ENCODE measurements around the gene CLPX.
"Not testable (repeated sequence)": the region's sequence is repeated elsewhere in the genome, so short reads cannot be mapped to it uniquely, and the experiment has no call there.

Gene CLPX

DNA sequence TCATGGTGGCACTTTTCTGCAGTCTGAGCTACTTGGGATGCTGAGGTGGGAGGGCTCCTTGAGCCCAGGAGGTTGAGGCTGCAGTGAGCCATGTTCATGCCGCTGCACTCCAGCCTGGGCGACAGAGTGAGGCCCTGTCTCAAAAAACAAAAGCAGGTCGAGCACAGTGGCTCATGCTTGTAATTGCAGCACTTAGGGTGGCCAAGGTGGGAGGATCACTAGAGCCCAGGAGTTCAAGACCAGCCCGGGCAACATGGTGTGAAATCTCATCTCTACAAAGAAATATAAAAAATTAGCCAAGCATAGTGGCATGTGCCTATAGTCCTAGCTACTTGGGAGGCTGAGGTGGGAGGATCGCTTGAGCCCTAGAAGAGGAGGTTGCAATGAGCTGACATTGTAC, 80.1 kb downstream of the CLPX start:
- H3K36me3 ChIP-seq (ENCODE audit: insufficient read depth, low read length): peaks cover 3% of the 10 kb centered on the region; the same call in 1 of the 2 replicates
- TF ChIP-seq POLR2AphosphoS5 (IDR thresholded peaks at IDR 0.05; ENCODE audit: borderline replicate concordance, low read depth, low read length): no peak
- TF ChIP-seq EZH2 (IDR thresholded peaks at IDR 0.05): no peak
- TF ChIP-seq FOXP2 (optimal IDR thresholded peaks at IDR 0.05; ENCODE audit: control extremely low read depth, extremely low read length, insufficient read depth): no peak
- no peak for DNase-seq (ENCODE audit: low read depth, low spot score)
- no peak overlapping the region for H3K27ac ChIP-seq
- no peak overlapping the region for H3K4me3 ChIP-seq
- H3K9me3 ChIP-seq (ENCODE audit: low read depth, low read length): no peaks in the 10 kb centered on the region
- no peak overlapping the region for H3K9ac ChIP-seq (ENCODE audit: insufficient read length)

DNA sequence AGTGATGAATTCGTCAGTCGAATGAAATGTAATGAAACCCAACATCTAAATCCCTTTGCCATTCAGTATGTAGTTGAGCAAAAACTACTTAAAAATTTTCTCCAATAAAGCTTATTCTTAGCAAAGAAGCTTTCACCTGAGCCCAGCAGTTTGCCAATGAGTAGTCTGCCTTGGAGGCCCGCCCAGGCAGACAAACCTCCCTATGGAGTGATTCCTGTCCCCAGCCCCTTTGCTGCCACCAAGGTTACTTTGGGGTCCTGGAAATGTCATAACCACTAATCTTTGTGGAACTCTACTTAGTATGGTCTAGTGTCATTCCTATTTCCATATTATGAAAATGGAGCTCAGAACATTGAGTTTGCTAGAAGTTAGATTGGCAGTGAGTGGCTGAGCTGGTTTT, 82.2 kb downstream of the CLPX start:
- Histone ChIP-seq H3K9ac (ENCODE audit: insufficient read length) (no peak overlapping the region), H3K27ac (no peak overlapping the region), H3K9me3 (ENCODE audit: low read depth, low read length) (no peaks in the 10 kb centered on the region), H3K4me3 (no peak overlapping the region), H3K36me3 (ENCODE audit: insufficient read depth, low read length) (peaks cover 10% of the 10 kb centered on the region; the same call in 1 of the 2 replicates)
- TF ChIP-seq FOXP2 (optimal IDR thresholded peaks at IDR 0.05; ENCODE audit: control extremely low read depth, extremely low read length, insufficient read depth): no peak
- no peak for TF ChIP-seq POLR2AphosphoS5 (IDR thresholded peaks at IDR 0.05; ENCODE audit: borderline replicate concordance, low read depth, low read length)
- no peak for TF ChIP-seq EZH2 (IDR thresholded peaks at IDR 0.05)
- DNase-seq (ENCODE audit: low read depth, low spot score): no peak

DNA sequence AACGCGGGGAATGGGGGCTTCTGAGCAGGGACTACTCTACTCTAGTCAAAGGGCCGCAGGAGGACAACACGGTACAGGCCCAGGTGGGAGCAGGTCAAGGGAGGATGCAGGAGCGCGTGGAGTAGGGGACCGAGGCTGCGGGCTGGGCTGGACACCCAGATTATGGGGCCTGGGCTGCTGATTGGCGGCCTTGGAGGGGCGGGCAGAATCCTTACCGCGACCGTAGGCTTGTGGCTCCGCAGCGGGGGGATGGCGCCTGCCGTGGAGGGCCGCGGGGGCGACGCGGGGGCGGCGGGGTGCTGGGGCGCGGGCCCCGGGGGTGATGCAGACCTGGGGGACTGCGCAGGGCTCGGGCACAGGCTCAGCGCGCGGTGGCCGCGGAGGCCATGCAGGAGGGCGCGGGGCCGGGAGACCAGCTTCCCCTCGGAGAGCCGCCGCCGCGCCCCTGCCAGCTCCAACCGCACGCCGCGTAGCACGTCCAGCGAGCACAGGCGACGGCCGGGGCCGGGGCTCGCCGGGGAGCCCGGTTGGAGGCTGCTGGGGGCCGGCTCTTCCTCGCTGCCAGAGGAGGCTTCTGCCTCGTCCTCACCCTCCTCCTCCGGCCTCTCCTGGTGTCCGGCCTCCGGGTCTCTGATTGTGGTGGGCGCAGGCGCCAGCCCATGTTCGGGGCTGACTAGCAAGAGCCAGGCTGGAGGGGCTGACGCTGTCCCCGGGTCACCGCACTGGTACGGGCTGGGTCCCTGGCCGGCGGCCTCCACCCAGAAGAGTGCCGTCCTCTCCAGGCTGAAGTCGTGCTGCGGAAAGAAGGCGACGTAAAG, 83.0 kb downstream of the CLPX start:
- Histone ChIP-seq H3K36me3 (ENCODE audit: insufficient read depth, low read length) (peaks cover 10% of the 10 kb centered on the region; the same call in 1 of the 2 replicates), H3K27ac (no peak overlapping the region), H3K9ac (ENCODE audit: insufficient read length) (no peak overlapping the region), H3K4me3 (no peak overlapping the region), H3K9me3 (ENCODE audit: low read depth, low read length) (no peaks in the 10 kb centered on the region)
- DNase-seq (ENCODE audit: low read depth, low spot score): no peak
- TF ChIP-seq FOXP2 (optimal IDR thresholded peaks at IDR 0.05; ENCODE audit: control extremely low read depth, extremely low read length, insufficient read depth): no peak
- TF ChIP-seq EZH2 (IDR thresholded peaks at IDR 0.05): no peak
- TF ChIP-seq POLR2AphosphoS5 (IDR thresholded peaks at IDR 0.05; ENCODE audit: borderline replicate concordance, low read depth, low read length): no peak

DNA sequence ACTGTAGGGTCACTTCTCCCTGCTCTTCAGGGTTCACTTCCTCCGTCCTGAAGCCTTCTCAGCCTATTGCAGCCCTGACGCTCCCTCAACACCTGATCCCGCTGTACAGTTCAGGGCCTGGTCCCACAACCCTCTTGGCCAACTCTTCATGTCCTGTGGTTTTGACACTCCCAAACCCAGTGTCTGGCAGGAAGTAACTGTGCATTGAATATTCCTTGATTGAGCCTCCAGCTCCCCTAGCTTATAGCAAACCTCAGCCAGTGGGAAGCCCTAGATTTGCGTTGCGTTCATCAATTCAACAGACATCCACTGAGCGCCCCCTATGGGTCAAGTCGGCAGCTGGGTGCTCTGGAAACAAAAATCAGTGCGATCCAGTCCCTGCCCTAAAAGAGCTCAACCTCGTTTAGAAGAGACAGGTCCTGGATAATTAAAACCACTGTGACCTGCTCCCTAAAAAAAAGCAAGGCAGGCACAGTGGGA, 83.7 kb downstream of the CLPX start:
- Histone ChIP-seq H3K9ac (ENCODE audit: insufficient read length) (no peak overlapping the region), H3K9me3 (ENCODE audit: low read depth, low read length) (no peaks in the 10 kb centered on the region), H3K27ac (no peak overlapping the region), H3K36me3 (ENCODE audit: insufficient read depth, low read length) (peaks cover 10% of the 10 kb centered on the region; the same call in 1 of the 2 replicates), H3K4me3 (no peak overlapping the region)
- TF ChIP-seq EZH2 (IDR thresholded peaks at IDR 0.05) (no peak), POLR2AphosphoS5 (IDR thresholded peaks at IDR 0.05; ENCODE audit: borderline replicate concordance, low read depth, low read length) (no peak), FOXP2 (optimal IDR thresholded peaks at IDR 0.05; ENCODE audit: control extremely low read depth, extremely low read length, insufficient read depth) (no peak)
- peak; percentile 18 for DNase-seq (ENCODE audit: low read depth, low spot score)

DNA sequence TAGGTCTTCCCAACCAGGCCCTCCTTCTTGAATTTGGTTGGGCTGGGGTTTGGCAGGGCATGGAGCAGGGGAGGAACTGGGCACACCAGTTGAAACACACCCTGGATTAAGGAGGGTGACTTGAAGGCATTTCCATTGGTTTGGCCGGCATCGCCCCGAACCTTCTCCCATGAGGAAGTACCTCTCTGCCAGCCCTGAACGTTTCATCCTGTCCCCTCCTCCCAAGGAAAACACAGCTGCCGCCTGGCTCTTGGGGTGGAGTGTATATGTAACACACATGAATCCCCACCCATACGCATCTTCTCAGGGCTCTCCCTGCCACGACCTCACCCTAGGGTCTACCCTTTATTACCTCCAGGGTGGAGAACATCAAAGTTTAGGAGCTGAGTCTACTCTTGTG, 84.7 kb downstream of the CLPX start:
- Histone ChIP-seq H3K9me3 (ENCODE audit: low read depth, low read length) (no peaks in the 10 kb centered on the region), H3K4me3 (no peak overlapping the region), H3K9ac (ENCODE audit: insufficient read length) (no peak overlapping the region), H3K27ac (no peak overlapping the region), H3K36me3 (ENCODE audit: insufficient read depth, low read length) (peaks cover 9% of the 10 kb centered on the region; the same call in 1 of the 2 replicates)
- TF ChIP-seq POLR2AphosphoS5 (IDR thresholded peaks at IDR 0.05; ENCODE audit: borderline replicate concordance, low read depth, low read length): no peak
- no peak for TF ChIP-seq FOXP2 (optimal IDR thresholded peaks at IDR 0.05; ENCODE audit: control extremely low read depth, extremely low read length, insufficient read depth)
- no peak for DNase-seq (ENCODE audit: low read depth, low spot score)

DNA sequence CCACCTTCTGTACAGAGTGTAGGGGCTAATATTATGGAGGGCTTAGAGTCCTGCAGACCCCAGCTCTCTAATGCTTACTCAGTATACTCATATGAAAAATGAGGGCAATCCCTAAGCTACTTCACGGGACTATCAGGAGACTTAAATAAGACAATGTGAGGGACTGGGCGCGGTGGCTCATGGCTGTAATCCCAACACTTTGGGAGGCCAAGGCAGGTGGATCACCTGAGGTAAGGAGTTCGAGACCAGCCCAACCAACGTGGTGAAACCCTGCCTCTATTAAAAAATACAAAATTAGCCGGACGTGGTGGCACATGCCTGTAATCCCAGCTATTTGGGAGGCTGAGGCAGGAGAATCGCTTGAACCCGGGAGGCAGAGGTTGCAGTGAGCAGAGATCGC, 85.3 kb downstream of the CLPX start:
- not testable (repeated sequence) for DNase-seq (ENCODE audit: low read depth, low spot score); H3K9ac ChIP-seq (ENCODE audit: insufficient read length); H3K4me3 ChIP-seq; H3K9me3 ChIP-seq (ENCODE audit: low read depth, low read length); H3K36me3 ChIP-seq (ENCODE audit: insufficient read depth, low read length); H3K27ac ChIP-seq

DNA sequence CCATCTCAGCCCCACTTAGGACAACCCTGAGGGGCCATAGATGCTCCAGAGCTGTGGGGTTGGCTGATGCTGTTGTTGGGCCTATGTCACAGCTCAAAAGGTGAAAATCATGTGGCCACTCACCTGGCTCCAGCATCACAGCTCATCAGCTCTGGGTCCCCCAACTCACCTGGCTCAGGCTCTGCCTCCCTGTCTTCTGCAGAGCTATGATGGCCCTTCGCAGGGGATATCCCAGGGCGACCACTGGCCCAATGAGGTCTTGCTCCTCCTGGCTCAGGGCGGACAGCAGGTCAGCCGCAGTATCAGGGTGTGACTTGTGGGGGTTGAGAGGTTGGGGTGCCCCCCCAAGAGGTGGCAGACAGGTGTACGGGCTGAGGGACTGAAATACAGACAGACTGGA, 85.8 kb downstream of the CLPX start:
- Histone ChIP-seq H3K36me3 (ENCODE audit: insufficient read depth, low read length) (peaks cover 8% of the 10 kb centered on the region; the same call in 1 of the 2 replicates), H3K9ac (ENCODE audit: insufficient read length) (no peak overlapping the region), H3K9me3 (ENCODE audit: low read depth, low read length) (no peaks in the 10 kb centered on the region), H3K4me3 (no peak overlapping the region), H3K27ac (no peak overlapping the region)
- TF ChIP-seq FOXP2 (optimal IDR thresholded peaks at IDR 0.05; ENCODE audit: control extremely low read depth, extremely low read length, insufficient read depth) (no peak), POLR2AphosphoS5 (IDR thresholded peaks at IDR 0.05; ENCODE audit: borderline replicate concordance, low read depth, low read length) (no peak), EZH2 (IDR thresholded peaks at IDR 0.05) (no peak)
- DNase-seq (ENCODE audit: low read depth, low spot score): no peak

All from SK-N-MC (cell line).